Measurements from ENCODE around the gene CRELD2.

CRELD2 gene

DNA sequence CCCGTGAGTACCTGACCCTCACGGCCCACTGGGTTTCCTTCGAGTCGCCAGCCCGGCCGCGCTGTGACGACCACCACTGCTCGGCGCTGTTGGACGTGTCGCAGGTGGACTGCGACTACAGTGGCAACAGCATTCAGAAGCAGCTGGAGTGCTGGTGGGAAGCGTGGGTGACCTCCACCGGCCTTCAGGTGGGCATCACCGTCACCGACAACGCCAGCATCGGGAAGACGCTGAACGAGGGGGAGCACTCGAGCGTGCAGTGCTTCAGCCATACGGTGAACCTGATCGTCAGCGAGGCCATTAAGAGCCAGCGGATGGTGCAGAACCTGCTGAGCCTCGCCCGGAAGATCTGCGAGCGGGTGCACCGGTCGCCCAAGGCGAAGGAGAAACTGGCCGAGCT, 32.6 kb upstream of the CRELD2 start:
- DNase-seq (ENCODE audit: insufficient read length, low spot score), result no peak
- no peak for FAIRE-seq
- TF ChIP-seq PAX5 (IDR thresholded peaks at IDR 0.05; ENCODE audit: insufficient read depth, low read length, severe bottlenecking) (no peak), SPI1 (IDR thresholded peaks at IDR 0.05; ENCODE audit: low read depth, low read length) (no peak), TAF1 (IDR thresholded peaks at IDR 0.05; ENCODE audit: low read depth, low read length) (no peak), POU2F2 (IDR thresholded peaks at IDR 0.05; ENCODE audit: low read depth, low read length) (no peak), POLR2AphosphoS5 (IDR thresholded peaks at IDR 0.05; ENCODE audit: low read depth, low read length) (no peak), POLR2A (IDR thresholded peaks at IDR 0.05; ENCODE audit: low read depth, low read length) (no peak)

DNA sequence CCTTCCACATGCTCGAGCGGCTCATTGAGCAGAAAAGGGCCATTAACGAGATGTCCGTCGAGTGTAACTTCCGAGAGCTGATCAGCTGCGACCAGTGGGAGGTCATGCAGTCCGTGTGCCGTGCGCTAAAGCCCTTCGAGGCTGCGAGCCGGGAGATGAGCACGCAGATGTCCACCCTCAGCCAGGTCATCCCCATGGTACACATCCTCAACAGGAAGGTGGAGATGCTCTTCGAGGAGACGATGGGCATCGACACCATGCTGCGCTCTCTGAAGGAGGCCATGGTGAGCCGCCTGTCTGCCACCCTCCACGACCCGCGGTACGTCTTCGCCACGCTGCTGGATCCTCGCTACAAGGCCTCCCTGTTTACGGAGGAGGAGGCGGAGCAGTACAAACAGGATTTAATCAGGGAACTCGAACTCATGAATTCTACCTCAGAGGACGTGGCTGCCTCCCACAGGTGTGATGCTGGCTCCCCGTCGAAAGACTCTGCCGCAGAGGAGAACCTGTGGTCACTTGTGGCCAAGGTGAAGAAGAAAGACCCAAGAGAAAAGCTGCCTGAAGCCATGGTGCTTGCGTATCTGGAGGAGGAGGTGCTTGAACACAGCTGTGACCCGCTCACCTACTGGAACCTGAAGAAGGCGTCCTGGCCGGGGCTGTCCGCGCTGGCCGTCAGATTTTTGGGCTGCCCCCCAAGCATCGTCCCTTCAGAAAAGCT, 31.9 kb upstream of the CRELD2 start:
- FAIRE-seq, result no peak
- no peak for DNase-seq (ENCODE audit: insufficient read length, low spot score)
- TF ChIP-seq POU2F2 (IDR thresholded peaks at IDR 0.05; ENCODE audit: low read depth, low read length), result no peak
- TF ChIP-seq TAF1 (IDR thresholded peaks at IDR 0.05; ENCODE audit: low read depth, low read length), result no peak
- TF ChIP-seq PAX5 (IDR thresholded peaks at IDR 0.05; ENCODE audit: insufficient read depth, low read length, severe bottlenecking), result no peak
- no peak for TF ChIP-seq SPI1 (IDR thresholded peaks at IDR 0.05; ENCODE audit: low read depth, low read length)
- no peak for TF ChIP-seq POLR2AphosphoS5 (IDR thresholded peaks at IDR 0.05; ENCODE audit: low read depth, low read length)
- no peak for TF ChIP-seq POLR2A (IDR thresholded peaks at IDR 0.05; ENCODE audit: low read depth, low read length)

DNA sequence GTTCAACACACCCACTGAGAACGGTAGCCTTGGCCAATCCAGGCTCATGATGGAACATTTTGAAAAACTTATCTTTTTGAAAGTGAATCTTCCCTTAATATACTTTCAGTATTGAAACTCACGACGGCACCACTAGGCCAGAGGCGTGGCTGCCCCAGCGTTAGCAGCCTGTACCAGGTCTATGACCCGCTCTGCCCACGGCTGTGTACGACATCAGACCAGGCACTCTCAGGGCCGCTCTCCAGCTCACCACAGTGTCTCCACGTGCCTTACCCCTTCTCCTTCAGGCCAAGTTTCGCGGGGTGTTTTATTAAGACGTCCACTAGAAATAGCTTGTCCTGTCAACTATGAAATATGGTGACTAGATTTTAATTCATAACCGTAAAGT, 31.4 kb upstream of the CRELD2 start:
- no peak for TF ChIP-seq PAX5 (IDR thresholded peaks at IDR 0.05; ENCODE audit: insufficient read depth, low read length, severe bottlenecking)
- no peak for TF ChIP-seq POLR2A (IDR thresholded peaks at IDR 0.05; ENCODE audit: low read depth, low read length)
- TF ChIP-seq POLR2AphosphoS5 (IDR thresholded peaks at IDR 0.05; ENCODE audit: low read depth, low read length), result no peak
- TF ChIP-seq POU2F2 (IDR thresholded peaks at IDR 0.05; ENCODE audit: low read depth, low read length), result no peak
- TF ChIP-seq SPI1 (IDR thresholded peaks at IDR 0.05; ENCODE audit: low read depth, low read length), result no peak
- TF ChIP-seq TAF1 (IDR thresholded peaks at IDR 0.05; ENCODE audit: low read depth, low read length), result no peak
- FAIRE-seq (no peak), DNase-seq (ENCODE audit: insufficient read length, low spot score) (no peak)

DNA sequence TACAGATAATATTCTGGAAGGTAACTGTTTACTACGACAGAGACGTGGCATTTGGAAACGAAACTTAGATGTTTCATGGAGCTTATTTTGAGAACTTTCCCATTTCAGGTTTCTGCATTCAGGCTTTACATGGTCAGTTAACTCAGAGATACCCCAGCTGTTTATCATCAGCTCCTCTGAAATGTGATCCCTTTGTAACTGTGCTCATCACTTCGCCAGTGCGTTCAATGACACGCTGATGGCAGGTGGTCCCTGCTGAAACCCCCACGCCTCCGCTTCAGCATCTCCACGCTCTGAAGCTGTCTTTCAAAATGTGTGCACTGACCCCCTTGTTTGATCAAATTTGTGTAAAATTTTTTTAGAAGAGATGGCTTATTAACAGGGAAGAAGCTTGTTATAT, 30.7 kb upstream of the CRELD2 start:
- FAIRE-seq (no peak), DNase-seq (ENCODE audit: insufficient read length, low spot score) (no peak)
- TF ChIP-seq TAF1 (IDR thresholded peaks at IDR 0.05; ENCODE audit: low read depth, low read length), result no peak
- no peak for TF ChIP-seq PAX5 (IDR thresholded peaks at IDR 0.05; ENCODE audit: insufficient read depth, low read length, severe bottlenecking)
- no peak for TF ChIP-seq POLR2A (IDR thresholded peaks at IDR 0.05; ENCODE audit: low read depth, low read length)
- TF ChIP-seq SPI1 (IDR thresholded peaks at IDR 0.05; ENCODE audit: low read depth, low read length), result no peak
- TF ChIP-seq POLR2AphosphoS5 (IDR thresholded peaks at IDR 0.05; ENCODE audit: low read depth, low read length), result no peak
- TF ChIP-seq POU2F2 (IDR thresholded peaks at IDR 0.05; ENCODE audit: low read depth, low read length), result no peak

DNA sequence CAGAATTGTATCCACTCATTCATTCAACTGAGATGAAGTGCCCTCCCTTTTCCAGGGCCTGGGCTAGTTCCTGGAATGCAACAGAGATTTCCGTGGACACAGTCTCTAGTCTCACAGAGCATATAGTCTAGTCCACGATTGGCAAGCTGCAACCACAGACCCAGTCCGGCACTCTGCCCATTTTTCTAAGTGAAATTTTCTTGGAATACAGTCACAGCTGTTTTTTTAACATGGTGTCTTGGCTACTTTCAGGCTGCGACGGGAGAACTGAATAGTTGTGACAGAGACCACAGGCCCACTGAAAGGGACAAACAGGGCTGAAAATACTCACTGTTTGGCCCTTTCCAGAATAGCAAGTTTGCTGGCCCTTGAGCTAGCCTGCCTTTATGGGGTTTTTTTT, 29.4 kb upstream of the CRELD2 start:
- DNase-seq (ENCODE audit: insufficient read length, low spot score) (no peak), FAIRE-seq (no peak)
- TF ChIP-seq SPI1 (IDR thresholded peaks at IDR 0.05; ENCODE audit: low read depth, low read length) (no peak), PAX5 (IDR thresholded peaks at IDR 0.05; ENCODE audit: insufficient read depth, low read length, severe bottlenecking) (no peak), POU2F2 (IDR thresholded peaks at IDR 0.05; ENCODE audit: low read depth, low read length) (no peak), TAF1 (IDR thresholded peaks at IDR 0.05; ENCODE audit: low read depth, low read length) (no peak), POLR2A (IDR thresholded peaks at IDR 0.05; ENCODE audit: low read depth, low read length) (no peak), POLR2AphosphoS5 (IDR thresholded peaks at IDR 0.05; ENCODE audit: low read depth, low read length) (no peak)

DNA sequence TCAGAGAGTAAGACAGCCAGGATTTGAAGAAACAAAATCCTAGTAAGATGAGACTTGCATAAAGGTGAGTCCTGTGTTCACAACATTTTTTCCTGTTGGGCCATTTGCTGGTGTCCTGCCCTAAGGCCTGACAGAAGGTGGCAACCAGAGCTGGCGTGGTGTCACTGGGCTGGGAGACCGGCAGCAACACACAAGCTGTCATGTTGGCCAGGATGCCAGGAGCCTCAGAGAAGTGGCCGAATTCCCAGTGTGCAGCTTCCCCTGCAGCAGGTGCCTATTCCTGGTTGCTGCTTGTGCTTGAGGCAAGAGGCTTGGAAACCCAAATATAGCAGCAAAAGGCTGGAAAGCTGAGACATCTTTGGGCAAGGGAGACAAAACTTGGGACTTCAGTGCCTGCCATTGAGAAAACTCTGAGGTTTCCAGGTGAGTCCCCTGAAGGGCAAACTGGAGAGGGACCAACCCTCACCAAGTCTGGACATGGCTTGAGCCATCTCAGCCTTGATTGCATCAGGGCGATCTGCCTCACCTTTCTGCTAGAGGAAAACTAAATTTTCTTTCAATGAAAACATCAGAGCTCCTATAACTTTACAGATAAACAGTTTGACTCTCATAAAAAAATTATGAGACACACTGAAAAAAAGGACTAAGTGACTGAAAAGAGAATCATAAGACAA, 26.1 kb upstream of the CRELD2 start:
- DNase-seq (ENCODE audit: insufficient read length, low spot score) (no peak), FAIRE-seq (no peak)
- TF ChIP-seq TAF1 (IDR thresholded peaks at IDR 0.05; ENCODE audit: low read depth, low read length), result no peak
- TF ChIP-seq POLR2AphosphoS5 (IDR thresholded peaks at IDR 0.05; ENCODE audit: low read depth, low read length), result no peak

DNA sequence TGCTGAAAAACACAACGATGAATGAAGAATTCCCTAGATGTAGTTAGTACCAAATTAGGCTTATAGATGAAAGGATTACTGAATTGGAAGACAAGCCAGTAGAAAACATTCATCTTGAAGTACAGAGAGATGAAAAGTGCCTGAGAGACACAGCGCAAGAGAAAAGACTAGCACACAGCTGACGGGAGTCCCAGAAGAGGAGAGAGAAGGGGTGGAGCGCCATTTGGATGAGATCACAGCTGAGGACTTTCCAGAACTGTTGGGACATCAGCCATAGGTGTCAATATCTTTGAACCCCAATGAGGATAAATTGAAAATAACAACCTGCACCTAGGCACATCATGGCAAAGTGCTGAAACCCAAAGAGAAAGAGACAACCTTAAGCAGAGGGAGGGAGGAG, 25.4 kb upstream of the CRELD2 start:
- DNase-seq (ENCODE audit: insufficient read length, low spot score), result no peak
- no peak for FAIRE-seq
- TF ChIP-seq PAX5 (IDR thresholded peaks at IDR 0.05; ENCODE audit: insufficient read depth, low read length, severe bottlenecking) (no peak), POU2F2 (IDR thresholded peaks at IDR 0.05; ENCODE audit: low read depth, low read length) (no peak), SPI1 (IDR thresholded peaks at IDR 0.05; ENCODE audit: low read depth, low read length) (no peak)

DNA sequence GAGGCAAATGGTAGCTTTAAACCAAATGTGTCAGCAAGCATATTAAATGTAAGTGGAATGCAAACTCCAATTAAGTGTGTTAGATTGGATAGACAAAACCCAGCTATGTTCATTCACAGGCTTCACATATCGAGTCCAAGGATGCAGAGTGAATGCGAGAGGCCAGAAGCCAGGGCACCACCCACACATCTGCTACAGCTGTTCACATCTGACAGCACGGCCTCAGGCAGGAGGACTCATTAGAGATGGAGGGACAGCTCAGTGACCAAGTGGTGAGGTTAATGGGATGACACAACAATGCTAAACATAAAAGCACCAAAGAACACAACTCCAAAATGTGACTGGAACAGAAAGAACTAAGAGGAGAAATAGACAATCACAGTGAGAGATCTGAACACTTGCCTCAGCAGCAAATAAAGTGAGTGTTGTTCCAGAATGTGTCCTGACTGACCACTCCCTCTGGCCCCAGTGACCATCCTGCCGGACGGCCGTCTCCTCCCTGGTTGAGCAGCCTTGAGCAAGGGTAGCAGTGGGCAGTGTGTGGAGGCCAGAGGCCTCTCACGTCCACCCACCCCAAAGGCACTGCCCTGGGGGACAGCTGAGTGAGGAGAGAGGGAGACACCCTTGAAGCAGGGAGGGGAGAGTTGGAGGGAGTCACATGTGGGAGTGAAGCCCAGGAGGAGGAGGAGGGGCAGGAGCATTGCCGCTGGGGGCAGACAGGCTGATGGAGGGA, 23.9 kb upstream of the CRELD2 start:
- no peak for DNase-seq (ENCODE audit: insufficient read length, low spot score)
- peak; percentile 68 for FAIRE-seq
- TF ChIP-seq TAF1 (IDR thresholded peaks at IDR 0.05; ENCODE audit: low read depth, low read length) (no peak), POLR2AphosphoS5 (IDR thresholded peaks at IDR 0.05; ENCODE audit: low read depth, low read length) (no peak), PAX5 (IDR thresholded peaks at IDR 0.05; ENCODE audit: insufficient read depth, low read length, severe bottlenecking) (no peak), POU2F2 (IDR thresholded peaks at IDR 0.05; ENCODE audit: low read depth, low read length) (no peak), SPI1 (IDR thresholded peaks at IDR 0.05; ENCODE audit: low read depth, low read length) (no peak), POLR2A (IDR thresholded peaks at IDR 0.05; ENCODE audit: low read depth, low read length) (no peak)

DNA sequence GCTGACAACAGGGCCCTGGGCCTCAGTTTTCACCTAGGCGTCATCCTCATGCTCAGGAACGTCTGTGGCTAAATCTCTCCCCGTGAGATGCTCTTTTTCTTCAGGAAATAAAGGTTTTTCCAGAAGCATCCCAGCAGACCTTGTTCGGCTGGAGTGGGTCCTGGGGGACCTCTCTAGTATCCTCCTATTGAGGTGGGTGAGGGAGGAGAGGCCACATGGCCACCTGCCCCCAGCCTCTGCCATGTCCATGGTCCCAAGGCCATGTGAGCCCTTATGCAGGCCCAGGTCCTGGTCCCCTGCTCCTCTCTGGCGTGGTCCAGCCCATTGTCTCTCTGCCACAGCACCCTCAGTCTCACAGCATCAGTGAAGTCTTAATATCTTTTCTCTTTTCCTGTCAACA, 22.2 kb upstream of the CRELD2 start:
- DNase-seq (ENCODE audit: insufficient read length, low spot score) (no peak), FAIRE-seq (no peak)
- no peak for TF ChIP-seq POU2F2 (IDR thresholded peaks at IDR 0.05; ENCODE audit: low read depth, low read length)
- TF ChIP-seq POLR2AphosphoS5 (IDR thresholded peaks at IDR 0.05; ENCODE audit: low read depth, low read length), result no peak
- no peak for TF ChIP-seq SPI1 (IDR thresholded peaks at IDR 0.05; ENCODE audit: low read depth, low read length)

Measured in GM12891 (cell line).